ENCODE results near the gene FAM174C. TPM values are rescaled to one million over a fixed set of nuclear protein-coding genes. Genes with fewer than 3 reads are reported as not detected.

Gene FAM174C
- total and polyA plus RNA-seq, 10 of the 15 experiments (the other 5 are each of a cell fraction or from before 2014, with no cell fraction given): 0.89 to 94.6 (median 43.6) TPM

DNA sequence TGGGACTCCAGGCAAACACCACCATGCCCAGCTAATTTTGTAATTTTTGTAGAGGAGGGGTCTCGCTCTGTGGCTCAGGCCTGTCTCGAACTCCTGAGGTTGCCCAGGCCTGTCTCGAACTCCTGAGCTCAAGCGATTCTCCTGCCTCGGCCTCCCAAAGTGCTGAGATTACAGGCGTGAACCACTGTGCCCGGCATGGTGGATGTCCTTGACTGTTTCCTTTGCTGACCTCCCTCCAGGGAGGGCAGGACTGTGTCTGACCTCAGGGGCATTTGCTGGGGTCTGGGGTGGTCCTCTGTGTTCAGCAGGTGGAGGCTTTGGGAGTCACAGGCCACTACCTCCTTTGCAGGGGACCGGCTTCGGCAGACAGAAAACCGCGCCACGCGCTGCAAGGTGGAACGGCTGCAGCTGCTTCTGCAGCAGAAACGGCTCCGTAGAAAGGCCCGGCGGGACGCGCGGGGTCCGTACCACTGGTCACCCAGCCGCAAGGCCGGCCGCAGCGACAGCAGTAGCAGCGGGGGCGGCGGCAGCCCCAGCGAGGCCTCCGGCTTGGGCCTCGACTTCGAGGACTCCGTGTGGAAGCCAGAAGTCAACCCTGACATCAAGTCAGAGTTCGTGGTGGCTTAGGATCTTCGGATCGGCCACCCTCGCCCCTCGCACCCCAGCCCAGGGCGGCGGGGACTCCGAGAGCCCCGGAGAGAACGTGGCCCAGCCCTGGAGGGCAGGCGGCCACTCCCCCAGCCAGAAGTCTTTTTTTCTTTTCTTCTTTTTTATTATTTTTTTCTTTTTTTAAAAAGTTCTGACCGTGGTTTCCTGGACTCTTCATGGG lies 18.5 kb upstream of the FAM174C start:
- H3K4me3 ChIP-seq: no peak overlapping the region

More for the DNA sequence above, 18.5 kb upstream of the FAM174C start:
- peaks cover 27% of the 10 kb centered on the region for H3K4me1 ChIP-seq (ENCODE audit: control insufficient read depth, insufficient read depth, low read length)
- no peak overlapping the region for H3K27ac ChIP-seq (ENCODE audit: control insufficient read depth, insufficient read depth)
- no peak overlapping the region for H3K9ac ChIP-seq (ENCODE audit: control insufficient read depth, insufficient read depth, low read length)
- ChIA-PET CTCF (interaction anchor here (1.5 kb wide), 1 partner anchor 12 kb away, joined by 8 read pairs; no protein-coding TSS in a partner anchor), RAD21 (ENCODE audit: unreplicated experiment) (no interaction called here), POLR2A (interaction anchor here (2.1 to 2.3 kb wide), 2 partner anchors 10 to 12 kb away, joined by 9 to 13 read pairs; partner anchors contain the start of gene CIRBP), SMC1A (ENCODE audit: uncharacterized antibody, unreplicated experiment) (interaction anchor here (1.0 to 1.4 kb wide), 2 partner anchors 10 to 12 kb away, joined by 3 to 4 read pairs; partner anchors contain the start of gene CIRBP)
- H4K20me1 ChIP-seq (ENCODE audit: control insufficient read depth, insufficient read depth): no peaks in the 10 kb centered on the region
- intact Hi-C loops (cut with micrococcal nuclease; ENCODE audit: unreplicated experiment): no loop called here
- DNase-seq (ENCODE audit: low read depth, low spot score) (no peak), FAIRE-seq (no peak), ATAC-seq (no peak)
- TF ChIP-seq CREB1 (IDR thresholded peaks at IDR 0.05; ENCODE audit: low read depth): no peak
- TF ChIP-seq BCL11A (IDR thresholded peaks at IDR 0.05; ENCODE audit: low read depth, low read length): no peak
- TF ChIP-seq IKZF2 (IDR thresholded peaks at IDR 0.05): no peak
- no peak for TF ChIP-seq SUZ12 (IDR thresholded peaks at IDR 0.05; ENCODE audit: unreplicated experiment)
- TF ChIP-seq, protein P1, sequence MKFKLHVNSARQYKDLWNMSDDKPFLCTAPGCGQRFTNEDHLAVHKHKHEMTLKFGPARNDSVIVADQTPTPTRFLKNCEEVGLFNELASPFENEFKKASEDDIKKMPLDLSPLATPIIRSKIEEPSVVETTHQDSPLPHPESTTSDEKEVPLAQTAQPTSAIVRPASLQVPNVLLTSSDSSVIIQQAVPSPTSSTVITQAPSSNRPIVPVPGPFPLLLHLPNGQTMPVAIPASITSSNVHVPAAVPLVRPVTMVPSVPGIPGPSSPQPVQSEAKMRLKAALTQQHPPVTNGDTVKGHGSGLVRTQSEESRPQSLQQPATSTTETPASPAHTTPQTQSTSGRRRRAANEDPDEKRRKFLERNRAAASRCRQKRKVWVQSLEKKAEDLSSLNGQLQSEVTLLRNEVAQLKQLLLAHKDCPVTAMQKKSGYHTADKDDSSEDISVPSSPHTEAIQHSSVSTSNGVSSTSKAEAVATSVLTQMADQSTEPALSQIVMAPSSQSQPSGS (IDR thresholded peaks at IDR 0.05; ENCODE audit: low read length): no peak
- TF ChIP-seq SMAD5 (IDR thresholded peaks at IDR 0.05; ENCODE audit: low read depth): no peak
- no peak for TF ChIP-seq NBN (IDR thresholded peaks at IDR 0.05)
- TF ChIP-seq, protein P2, sequence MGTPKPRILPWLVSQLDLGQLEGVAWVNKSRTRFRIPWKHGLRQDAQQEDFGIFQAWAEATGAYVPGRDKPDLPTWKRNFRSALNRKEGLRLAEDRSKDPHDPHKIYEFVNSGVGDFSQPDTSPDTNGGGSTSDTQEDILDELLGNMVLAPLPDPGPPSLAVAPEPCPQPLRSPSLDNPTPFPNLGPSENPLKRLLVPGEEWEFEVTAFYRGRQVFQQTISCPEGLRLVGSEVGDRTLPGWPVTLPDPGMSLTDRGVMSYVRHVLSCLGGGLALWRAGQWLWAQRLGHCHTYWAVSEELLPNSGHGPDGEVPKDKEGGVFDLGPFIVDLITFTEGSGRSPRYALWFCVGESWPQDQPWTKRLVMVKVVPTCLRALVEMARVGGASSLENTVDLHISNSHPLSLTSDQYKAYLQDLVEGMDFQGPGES (IDR thresholded peaks at IDR 0.05): no peak
- TF ChIP-seq, protein P3, sequence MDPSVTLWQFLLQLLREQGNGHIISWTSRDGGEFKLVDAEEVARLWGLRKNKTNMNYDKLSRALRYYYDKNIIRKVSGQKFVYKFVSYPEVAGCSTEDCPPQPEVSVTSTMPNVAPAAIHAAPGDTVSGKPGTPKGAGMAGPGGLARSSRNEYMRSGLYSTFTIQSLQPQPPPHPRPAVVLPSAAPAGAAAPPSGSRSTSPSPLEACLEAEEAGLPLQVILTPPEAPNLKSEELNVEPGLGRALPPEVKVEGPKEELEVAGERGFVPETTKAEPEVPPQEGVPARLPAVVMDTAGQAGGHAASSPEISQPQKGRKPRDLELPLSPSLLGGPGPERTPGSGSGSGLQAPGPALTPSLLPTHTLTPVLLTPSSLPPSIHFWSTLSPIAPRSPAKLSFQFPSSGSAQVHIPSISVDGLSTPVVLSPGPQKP (IDR thresholded peaks at IDR 0.05; ENCODE audit: low read depth, low read length): no peak
- no peak for TF ChIP-seq GABPA (IDR thresholded peaks at IDR 0.05; ENCODE audit: low read depth)
- TF ChIP-seq, protein P4, sequence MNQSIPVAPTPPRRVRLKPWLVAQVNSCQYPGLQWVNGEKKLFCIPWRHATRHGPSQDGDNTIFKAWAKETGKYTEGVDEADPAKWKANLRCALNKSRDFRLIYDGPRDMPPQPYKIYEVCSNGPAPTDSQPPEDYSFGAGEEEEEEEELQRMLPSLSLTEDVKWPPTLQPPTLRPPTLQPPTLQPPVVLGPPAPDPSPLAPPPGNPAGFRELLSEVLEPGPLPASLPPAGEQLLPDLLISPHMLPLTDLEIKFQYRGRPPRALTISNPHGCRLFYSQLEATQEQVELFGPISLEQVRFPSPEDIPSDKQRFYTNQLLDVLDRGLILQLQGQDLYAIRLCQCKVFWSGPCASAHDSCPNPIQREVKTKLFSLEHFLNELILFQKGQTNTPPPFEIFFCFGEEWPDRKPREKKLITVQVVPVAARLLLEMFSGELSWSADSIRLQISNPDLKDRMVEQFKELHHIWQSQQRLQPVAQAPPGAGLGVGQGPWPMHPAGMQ (IDR thresholded peaks at IDR 0.05; ENCODE audit: borderline replicate concordance): no peak
- H3K27me3 ChIP-seq (replicated peaks in 1 of 2; ENCODE audit: control insufficient read depth in 2 of 2, insufficient read depth in 2 of 2, low read length in 1 of 2): no peaks in the 10 kb centered on the region
- no peak overlapping the region for H3K4me2 ChIP-seq (ENCODE audit: control insufficient read depth, insufficient read depth)
- no TSS peak for BruUV-seq (replicated peaks)
- H3K9me3 ChIP-seq (replicated peaks; ENCODE audit: control insufficient read depth, insufficient read depth, low read length): no peaks in the 10 kb centered on the region
- peaks cover 14 to 29% of the 10 kb centered on the region in 2 experiments; a peak in 3 of 4 replicates for H3K36me3 ChIP-seq (ENCODE audit: control insufficient read depth in 2 of 2, insufficient read depth in 2 of 2, low read length in 1 of 2)
- H3K79me2 ChIP-seq (ENCODE audit: control insufficient read depth, insufficient read depth, low read length): peaks cover 60% of the 10 kb centered on the region
- 92% methylated on average over 36 of the region's 46 CpGs for WGBS (ENCODE audit: insufficient coverage, insufficient replicate concordance, low lambda C conversion rate, missing lambda C conversion rate)
- in situ Hi-C loops (cut with MboI): no loop called here
- no peak overlapping the region for H2AFZ ChIP-seq (ENCODE audit: control insufficient read depth, low read depth, low read length)

Data from GM12878 (cell line).